PC-3 (cell line): ENCODE results near the gene UROD. TPM values are rescaled to one million over a fixed set of nuclear protein-coding genes. Genes with fewer than 3 reads are reported as not detected.

ENCODE experiments used
- ATAC-seq: fragments of 200-7000 bp; cut with Tn5 transposase; 2 replicates; pipeline ENCODE4 v1.9.1; 2020; ENCODE audit warnings: mild to moderate bottlenecking, moderate library complexity
- BruUV-seq: library from RNA; stranded (reverse); fragments of 400-500 nt; replicated peaks from 2 replicates; lab custom pipeline; 2021; lab: Mats Ljungman, UMichigan
- CTCF ChIA-PET: fragments of 300-600 bp; sonication (Branson Sonifier 250); formaldehyde crosslinking; loops from one replicate; lab custom pipeline; 2022; ENCODE audit warnings: antibody characterized with exemption; lab: Charles Lee
- POLR2A ChIA-PET: fragments of 300-600 bp; sonication (Branson Sonifier 250); formaldehyde crosslinking; loops from one replicate; lab custom pipeline; 2022; ENCODE audit warnings: antibody characterized with exemption; ENCODE audit not compliant: unreplicated experiment; lab: Charles Lee
- DNase-seq: peaks from one replicate; pipeline ENCODE4 v3.0.0-alpha.2; 2015
- H2AFZ ChIP-seq: fragments of 300-600 bp; sonication (generic); 2 replicates; pipeline ENCODE4 v1.6.0; 2016; ENCODE audit warnings: antibody characterized with exemption, low read length
- H3F3A ChIP-seq: fragments of 300-600 bp; sonication (generic); one replicate; pipeline ENCODE4 v1.6.0; 2017; ENCODE audit warnings: antibody characterized with exemption, low read length, control low read depth, mild to moderate bottlenecking; ENCODE audit not compliant: unreplicated experiment
- H3K27ac ChIP-seq: fragments of 300-600 bp; sonication (generic); 2 replicates; pipeline ENCODE4 v1.5.1; 2016; ENCODE audit warnings: mild to moderate bottlenecking, low read length
- H3K27me3 ChIP-seq: fragments of 300-600 bp; sonication (generic); 2 replicates; pipeline ENCODE4 v1.6.1; 2016; ENCODE audit warnings: low read length, mixed read lengths
- H3K36me3 ChIP-seq: fragments of 300-600 bp; sonication (generic); 2 replicates; pipeline ENCODE4 v1.6.1; 2016; ENCODE audit warnings: low read depth, mixed run types, low read length, mixed read lengths
- H3K4me1 ChIP-seq: fragments of 300-600 bp; sonication (generic); 2 replicates; pipeline ENCODE4 v1.5.1; 2016; ENCODE audit warnings: low read length; ENCODE audit not compliant: insufficient read depth
- H3K4me2 ChIP-seq: fragments of 300-600 bp; sonication (generic); 2 replicates; pipeline ENCODE4 v1.6.0; 2016; ENCODE audit warnings: low read length
- H3K4me3 ChIP-seq: fragments of 300-600 bp; sonication (generic); 2 replicates; pipeline ENCODE4 v1.5.1; 2016; ENCODE audit warnings: mild to moderate bottlenecking, low read length, mixed read lengths
- H3K79me2 ChIP-seq: fragments of 300-600 bp; sonication (generic); 2 replicates; pipeline ENCODE4 v1.6.1; 2017; ENCODE audit warnings: low read length, mixed read lengths
- H3K9ac ChIP-seq: fragments of 300-600 bp; sonication (generic); 2 replicates; pipeline ENCODE4 v1.6.0; 2016; ENCODE audit warnings: mild to moderate bottlenecking, low read length
- H3K9me2 ChIP-seq: fragments of 300-600 bp; sonication (generic); replicated peaks from 2 replicates; pipeline ENCODE4 v1.6.1; 2016; ENCODE audit warnings: mixed run types, low read length, mixed read lengths
- H3K9me3 ChIP-seq: fragments of 300-600 bp; sonication (generic); 2 replicates; pipeline ENCODE4 v1.6.1; 2016; ENCODE audit warnings: low read length, mixed read lengths
- H4K20me1 ChIP-seq: fragments of 300-600 bp; sonication (generic); 2 replicates; pipeline ENCODE4 v1.6.1; 2016; ENCODE audit warnings: low read length, mixed read lengths
- CTCF ChIP-seq: fragments of 300-600 bp; sonication (generic); conservative IDR thresholded peaks from 2 replicates; pipeline ENCODE4 v1.5.1; 2017; ENCODE audit warnings: antibody characterized with exemption, low read depth, mild to moderate bottlenecking, low read length
- EZH2 ChIP-seq: fragments of 300-600 bp; sonication (generic); IDR thresholded peaks from one replicate; pipeline ENCODE4 v1.6.1; 2017; ENCODE audit warnings: antibody characterized with exemption, mild to moderate bottlenecking, low read length; ENCODE audit not compliant: unreplicated experiment
- EZH2phosphoT487 ChIP-seq: fragments of 300-600 bp; sonication (generic); IDR thresholded peaks from 2 replicates; pipeline ENCODE4 v1.6.1; 2018; ENCODE audit warnings: mild to moderate bottlenecking, antibody characterized with exemption, low read length, borderline replicate concordance
- intact Hi-C: fragments of 100-400 bp; cut with micrococcal nuclease; formaldehyde crosslinking; loops from 2 replicates; pipeline ENCODE4 v1.9.0; 2023
- total RNA-seq: library from RNA; depleted of rRNA; stranded (reverse); fragments of >200 nt; gene quantifications from 2 replicates; pipeline ENCODE4 v1.2.3, GENCODE V29; 2014

Gene UROD
- total RNA-seq, 1 experiment from 2014 or later = 168 TPM

DNA sequence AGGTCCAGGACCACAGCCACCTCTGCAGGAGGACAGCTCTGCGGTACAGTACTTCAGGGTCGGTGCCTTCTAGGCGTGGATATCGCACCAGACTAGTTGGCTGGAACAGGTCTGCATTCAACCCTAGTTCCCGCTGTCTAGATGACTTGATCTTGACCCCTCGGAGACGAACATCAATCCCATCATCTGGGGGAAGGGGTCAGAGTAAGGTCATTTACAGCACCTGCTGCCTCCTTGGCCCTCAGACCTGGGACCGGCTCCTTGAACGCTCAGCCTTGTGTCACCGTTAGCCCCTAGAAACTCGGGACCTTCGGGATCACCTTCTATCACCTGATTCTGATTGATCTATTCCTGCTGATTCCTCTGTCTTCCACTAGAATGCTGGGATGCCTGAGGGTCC lies 3.5 kb upstream of the UROD start:
- H3K9me2 ChIP-seq = no peaks in the 10 kb centered on the region
- no peak overlapping the region for H3K4me3 ChIP-seq
- peaks cover 14% of the 10 kb centered on the region for H3K36me3 ChIP-seq
- intact Hi-C loops = no loop called here
- H3K4me2 ChIP-seq = no peak overlapping the region
- H2AFZ ChIP-seq = no peak overlapping the region
- ChIA-PET CTCF (no interaction called here), POLR2A (interaction anchor here (0.6 kb wide), 1 partner anchor 22 kb away, joined by 5 read pairs; the partner anchor contains the start of gene EIF2B3)
- H4K20me1 ChIP-seq = no peaks in the 10 kb centered on the region
- no peak overlapping the region for H3K9ac ChIP-seq
- BruUV-seq = no TSS peak
- H3K9me3 ChIP-seq = no peaks in the 10 kb centered on the region
- no peaks in the 10 kb centered on the region for H3F3A ChIP-seq
- no peak overlapping the region for H3K27ac ChIP-seq
- DNase-seq (no peak), ATAC-seq (no peak)
- H3K27me3 ChIP-seq = no peaks in the 10 kb centered on the region
- TF ChIP-seq EZH2phosphoT487 (no peak), EZH2 (no peak), CTCF (no peak)
- H3K79me2 ChIP-seq = peaks cover 22% of the 10 kb centered on the region
- H3K4me1 ChIP-seq = peaks cover 20% of the 10 kb centered on the region

DNA sequence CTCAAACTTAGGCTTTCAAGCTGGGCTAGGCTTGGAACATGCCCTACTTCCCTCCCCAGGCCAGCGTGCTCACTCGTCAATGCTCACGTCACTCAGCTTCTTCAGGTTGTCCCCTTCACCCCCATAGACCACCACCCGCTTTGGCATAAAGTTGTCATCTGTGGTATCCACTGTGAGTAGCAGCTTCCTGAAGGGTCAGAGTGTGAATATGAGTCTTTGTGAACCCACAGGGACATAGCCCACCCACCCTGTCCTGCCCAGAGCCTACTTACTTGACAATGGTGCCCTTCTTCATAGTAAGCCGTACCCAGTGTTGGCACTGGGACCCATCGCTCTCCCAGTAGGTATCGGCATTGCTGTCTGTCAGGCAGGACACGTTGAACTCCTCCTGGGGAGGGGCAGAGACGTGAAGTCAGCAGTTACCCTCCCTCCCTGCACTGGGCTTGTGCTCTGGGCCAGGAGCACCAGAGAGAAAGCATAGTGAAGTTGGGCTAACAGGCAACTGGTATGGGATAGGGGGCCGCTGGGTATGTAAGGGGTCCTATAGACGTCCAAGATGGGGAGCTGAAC lies 2.7 kb upstream of the UROD start:
- Histone ChIP-seq H3K27me3 (no peaks in the 10 kb centered on the region), H3K27ac (no peak overlapping the region), H3K9ac (no peak overlapping the region), H3K9me2 (no peaks in the 10 kb centered on the region), H4K20me1 (no peaks in the 10 kb centered on the region), H3F3A (no peaks in the 10 kb centered on the region), H3K4me2 (peak overlapping the region; percentile 98), H3K9me3 (no peaks in the 10 kb centered on the region), H3K36me3 (peaks cover 14% of the 10 kb centered on the region), H2AFZ (no peak overlapping the region), H3K4me1 (peaks cover 22% of the 10 kb centered on the region), H3K79me2 (peaks cover 27% of the 10 kb centered on the region), H3K4me3 (0 out of 2 replicates have a peak overlapping the region, but pooled peaks have one; percentile 93)
- POLR2A ChIA-PET = no interaction called here
- intact Hi-C loops = no loop called here
- CTCF ChIA-PET = no interaction called here
- ATAC-seq (no peak), DNase-seq (no peak)
- TF ChIP-seq EZH2phosphoT487 = no peak
- TF ChIP-seq EZH2 = no peak
- TF ChIP-seq CTCF = no peak
- BruUV-seq = no TSS peak
